WTC11 (cell line): ENCODE data around the gene CAMK2B. TPM values are rescaled to one million over a fixed set of nuclear protein-coding genes. Genes with fewer than 3 reads are reported as not detected.

Experiments
- ATAC-seq: fragments of 200-7000 bp; cut with Tn5 transposase; 2 replicates; pipeline ENCODE4 v1.10.0; 2021; ENCODE audit warnings: mild to moderate bottlenecking, moderate library complexity
- CTCF ChIA-PET: fragments of 300-600 bp; sonication (Branson Sonifier 250); formaldehyde crosslinking; loops from one replicate; lab custom pipeline; 2021; ENCODE audit warnings: antibody characterized with exemption; lab: Charles Lee
- POLR2A ChIA-PET: fragments of 350-600 bp; sonication (Branson Sonifier 250); formaldehyde crosslinking; loops from one replicate; lab custom pipeline; 2021; ENCODE audit warnings: antibody characterized with exemption; lab: Charles Lee
- DNase-seq: peaks from one replicate; pipeline ENCODE4 v3.0.0; 2021; ENCODE audit warnings: low spot score
- H3K27ac Mint-ChIP-seq: 2 replicates; pipeline ENCODE4 v1.8.0; 2021; ENCODE audit warnings: mixed read lengths
- H3K27me3 Mint-ChIP-seq: 2 replicates; pipeline ENCODE4 v1.8.0; 2021; ENCODE audit warnings: low read depth, mild to moderate bottlenecking, moderate library complexity, mixed read lengths
- H3K36me3 Mint-ChIP-seq: 2 replicates; pipeline ENCODE4 v1.8.0; 2021; ENCODE audit warnings: mixed read lengths
- H3K4me1 Mint-ChIP-seq: 2 replicates; pipeline ENCODE4 v1.8.0; 2022; ENCODE audit warnings: mixed read lengths
- H3K4me3 Mint-ChIP-seq: 2 replicates; pipeline ENCODE4 v1.8.0; 2021; ENCODE audit warnings: mild to moderate bottlenecking, moderate library complexity, mixed read lengths
- H3K9me3 Mint-ChIP-seq: 2 replicates; pipeline ENCODE4 v1.8.0; 2021; ENCODE audit warnings: mixed read lengths
- CTCF ChIP-seq: fragments of 200-600 bp; IDR thresholded peaks from 2 replicates; pipeline ENCODE4 v1.8.0; 2022; ENCODE audit warnings: antibody characterized with exemption
- FOXJ3 ChIP-seq: sonication (generic); formaldehyde crosslinking; IDR thresholded peaks from 2 replicates; pipeline ENCODE4 v1.9.0; 2021; ENCODE audit warnings: missing genetic modification reagents, mild to moderate bottlenecking, borderline replicate concordance
- HMGXB4 ChIP-seq: sonication (generic); formaldehyde crosslinking; IDR thresholded peaks from 2 replicates; pipeline ENCODE4 v1.8.1; 2023; ENCODE audit warnings: mild to moderate bottlenecking, moderate library complexity, missing genetic modification reagents
- NR2C2 ChIP-seq: sonication (generic); formaldehyde crosslinking; IDR thresholded peaks from 2 replicates; pipeline ENCODE4 v1.8.0; 2022; ENCODE audit warnings: mild to moderate bottlenecking, missing genetic modification reagents
- TEAD4 ChIP-seq: sonication (generic); formaldehyde crosslinking; IDR thresholded peaks from 2 replicates; pipeline ENCODE4 v1.8.0; 2022; ENCODE audit warnings: mild to moderate bottlenecking, missing genetic modification reagents
- ZBTB43 ChIP-seq: sonication (generic); formaldehyde crosslinking; IDR thresholded peaks from 2 replicates; pipeline ENCODE4 v1.8.1; 2023; ENCODE audit warnings: mild to moderate bottlenecking, missing genetic modification reagents
- ZNF317 ChIP-seq: sonication (generic); formaldehyde crosslinking; IDR thresholded peaks from 2 replicates; pipeline ENCODE4 v1.8.1; 2023; ENCODE audit warnings: low read depth, mild to moderate bottlenecking, moderate library complexity, missing genetic modification reagents, borderline replicate concordance
- total RNA-seq: library from RNA; stranded (reverse); gene quantifications from 3 replicates; pipeline ENCODE4 v1.2.3, GENCODE V29; 2021
- TF ChIP-seq, protein P1 (sequence below): sonication (generic); formaldehyde crosslinking; IDR thresholded peaks from 2 replicates; pipeline ENCODE4 v1.8.1; 2022; ENCODE audit warnings: mild to moderate bottlenecking, moderate library complexity, missing genetic modification reagents
- TF ChIP-seq, protein P2 (sequence below): sonication (generic); formaldehyde crosslinking; IDR thresholded peaks from 2 replicates; pipeline ENCODE4 v1.8.1; 2023; ENCODE audit warnings: mild to moderate bottlenecking, missing genetic modification reagents, moderate library complexity
- TF ChIP-seq, protein P3 (sequence below): sonication (generic); formaldehyde crosslinking; IDR thresholded peaks from 2 replicates; pipeline ENCODE4 v1.8.1; 2022; ENCODE audit warnings: low read depth, missing genetic modification reagents, borderline replicate concordance
- TF ChIP-seq, protein P4 (sequence below): fragments of 250-450 bp; sonication (Bioruptor Pico); IDR thresholded peaks from 2 replicates; pipeline ENCODE4 v1.9.0; 2021; ENCODE audit warnings: mild to moderate bottlenecking

CAMK2B gene
- total RNA-seq, 1 experiment from 2014 or later, result 0.44 TPM

GRCh38 chr7:44244282-44244681, 81.1 kb downstream of the CAMK2B start:
- H3K27ac Mint-ChIP-seq, result no peak overlapping the region
- ChIA-PET POLR2A (no interaction called here), CTCF (interaction anchor here (0.5 to 1.5 kb wide), 11 partner anchors 15 to 321 kb away, joined by 3 to 6 read pairs (median 3); no protein-coding TSS in a partner anchor)
- peak; percentile 55 for ATAC-seq
- H3K9me3 Mint-ChIP-seq, result no peaks in the 10 kb centered on the region
- H3K4me1 Mint-ChIP-seq, result no peaks in the 10 kb centered on the region
- H3K4me3 Mint-ChIP-seq, result no peak overlapping the region
- H3K36me3 Mint-ChIP-seq, result no peaks in the 10 kb centered on the region
- TF ChIP-seq CTCF, result peak; percentile 27; the same call in 1 of the 2 replicates
- TF ChIP-seq, protein P1, sequence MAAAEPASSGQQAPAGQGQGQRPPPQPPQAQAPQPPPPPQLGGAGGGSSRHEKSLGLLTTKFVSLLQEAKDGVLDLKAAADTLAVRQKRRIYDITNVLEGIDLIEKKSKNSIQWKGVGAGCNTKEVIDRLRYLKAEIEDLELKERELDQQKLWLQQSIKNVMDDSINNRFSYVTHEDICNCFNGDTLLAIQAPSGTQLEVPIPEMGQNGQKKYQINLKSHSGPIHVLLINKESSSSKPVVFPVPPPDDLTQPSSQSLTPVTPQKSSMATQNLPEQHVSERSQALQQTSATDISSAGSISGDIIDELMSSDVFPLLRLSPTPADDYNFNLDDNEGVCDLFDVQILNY (CRISPR knock-in tag), result no peak
- DNase-seq, result peak; percentile 65
- no peaks in the 10 kb centered on the region; the same call in 1 of the 2 replicates for H3K27me3 Mint-ChIP-seq

DNA sequence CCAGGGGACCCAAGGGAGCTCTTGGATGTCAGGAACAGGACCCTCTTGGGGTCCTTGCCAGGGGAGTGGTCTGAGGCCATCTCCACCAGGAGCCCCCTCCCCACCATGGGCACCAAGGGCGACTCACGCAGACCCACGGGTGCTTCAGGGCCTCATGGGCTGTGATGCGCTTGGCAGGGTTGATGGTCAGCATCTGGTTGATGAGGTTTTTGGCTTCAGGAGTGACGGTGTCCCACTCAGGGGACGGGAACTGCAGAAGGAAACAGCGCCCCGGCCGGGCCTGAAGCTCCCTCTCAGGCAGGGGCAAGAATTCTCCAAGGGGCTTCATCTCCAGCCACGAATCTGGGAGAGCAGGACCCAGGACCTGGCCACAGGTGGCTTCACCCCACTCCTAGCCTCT, 83.3 kb downstream of the CAMK2B start:
- no peak for DNase-seq
- Mint-ChIP-seq H3K4me1 (no peaks in the 10 kb centered on the region), H3K36me3 (no peaks in the 10 kb centered on the region), H3K4me3 (no peak overlapping the region), H3K27me3 (no peaks in the 10 kb centered on the region; the same call in 1 of the 2 replicates), H3K9me3 (no peaks in the 10 kb centered on the region), H3K27ac (no peak overlapping the region)
- POLR2A ChIA-PET, result no interaction called here
- no peak for ATAC-seq
- CTCF ChIA-PET, result interaction anchor here (1.5 to 3.1 kb wide), 6 partner anchors 24 to 324 kb away, joined by 5 to 27 read pairs (median 20); no protein-coding TSS in a partner anchor
- TF ChIP-seq, protein P2, sequence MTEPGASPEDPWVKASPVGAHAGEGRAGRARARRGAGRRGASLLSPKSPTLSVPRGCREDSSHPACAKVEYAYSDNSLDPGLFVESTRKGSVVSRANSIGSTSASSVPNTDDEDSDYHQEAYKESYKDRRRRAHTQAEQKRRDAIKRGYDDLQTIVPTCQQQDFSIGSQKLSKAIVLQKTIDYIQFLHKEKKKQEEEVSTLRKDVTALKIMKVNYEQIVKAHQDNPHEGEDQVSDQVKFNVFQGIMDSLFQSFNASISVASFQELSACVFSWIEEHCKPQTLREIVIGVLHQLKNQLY, result no peak
- TF ChIP-seq FOXJ3 (CRISPR knock-in tag), result no peak
- TF ChIP-seq ZBTB43 (CRISPR knock-in tag), result no peak
- TF ChIP-seq, protein P1 (CRISPR knock-in tag), result no peak
- no peak for TF ChIP-seq HMGXB4
- TF ChIP-seq, protein P3, sequence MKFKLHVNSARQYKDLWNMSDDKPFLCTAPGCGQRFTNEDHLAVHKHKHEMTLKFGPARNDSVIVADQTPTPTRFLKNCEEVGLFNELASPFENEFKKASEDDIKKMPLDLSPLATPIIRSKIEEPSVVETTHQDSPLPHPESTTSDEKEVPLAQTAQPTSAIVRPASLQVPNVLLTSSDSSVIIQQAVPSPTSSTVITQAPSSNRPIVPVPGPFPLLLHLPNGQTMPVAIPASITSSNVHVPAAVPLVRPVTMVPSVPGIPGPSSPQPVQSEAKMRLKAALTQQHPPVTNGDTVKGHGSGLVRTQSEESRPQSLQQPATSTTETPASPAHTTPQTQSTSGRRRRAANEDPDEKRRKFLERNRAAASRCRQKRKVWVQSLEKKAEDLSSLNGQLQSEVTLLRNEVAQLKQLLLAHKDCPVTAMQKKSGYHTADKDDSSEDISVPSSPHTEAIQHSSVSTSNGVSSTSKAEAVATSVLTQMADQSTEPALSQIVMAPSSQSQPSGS (CRISPR knock-in tag), result no peak
- TF ChIP-seq ZNF317 (CRISPR knock-in tag), result no peak
- TF ChIP-seq, protein P4, sequence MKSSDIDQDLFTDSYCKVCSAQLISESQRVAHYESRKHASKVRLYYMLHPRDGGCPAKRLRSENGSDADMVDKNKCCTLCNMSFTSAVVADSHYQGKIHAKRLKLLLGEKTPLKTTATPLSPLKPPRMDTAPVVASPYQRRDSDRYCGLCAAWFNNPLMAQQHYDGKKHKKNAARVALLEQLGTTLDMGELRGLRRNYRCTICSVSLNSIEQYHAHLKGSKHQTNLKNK, result no peak
- TF ChIP-seq TEAD4 (CRISPR knock-in tag), result no peak
- no peak for TF ChIP-seq NR2C2 (CRISPR knock-in tag)
